ENCODE results near the gene MYH3.

MYH3 gene

GRCh38 chr17:10663231-10663630, 6.1 kb upstream of the MYH3 start:
- no peak overlapping the region for H3K4me3 Mint-ChIP-seq
- H3K27ac Mint-ChIP-seq = no peak overlapping the region
- DNase-seq (no peak), ATAC-seq (no peak)
- H3K27me3 Mint-ChIP-seq = no peaks in the 10 kb centered on the region
- H3K4me1 Mint-ChIP-seq = no peaks in the 10 kb centered on the region
- H3K9me3 Mint-ChIP-seq = no peaks in the 10 kb centered on the region

GRCh38 chr17:10661437-10661836, 4.3 kb upstream of the MYH3 start:
- no peak overlapping the region for H3K27ac Mint-ChIP-seq
- H3K4me1 Mint-ChIP-seq = no peaks in the 10 kb centered on the region
- no peak overlapping the region for H3K4me3 Mint-ChIP-seq
- DNase-seq (no peak), ATAC-seq (no peak)
- H3K9me3 Mint-ChIP-seq = no peaks in the 10 kb centered on the region
- H3K27me3 Mint-ChIP-seq = no peaks in the 10 kb centered on the region

- ATAC-seq (no peak), DNase-seq (no peak)
- Mint-ChIP-seq H3K27me3 (no peaks in the 10 kb centered on the region), H3K4me1 (peaks cover 15% of the 10 kb centered on the region), H3K27ac (peak overlapping the region in 1 of 2 donors; percentile 67), H3K4me3 (no peak overlapping the region), H3K9me3 (no peaks in the 10 kb centered on the region)
Observed at GRCh38 chr17:10657879-10658278, 770 bp upstream of the MYH3 start.

- Mint-ChIP-seq H3K9me3 (no peaks in the 10 kb centered on the region), H3K27me3 (no peaks in the 10 kb centered on the region), H3K27ac (peak overlapping the region in 1 of 2 donors; percentile 91), H3K4me3 (peak overlapping the region; percentile 29 to 58), H3K4me1 (peaks cover 23% of the 10 kb centered on the region)
- DNase-seq (no peak), ATAC-seq (no peak)
Observed at GRCh38 chr17:10653987-10654386, 3.1 kb downstream of the MYH3 start.

- peak; percentile 31 to 61 for DNase-seq
- H3K4me1 Mint-ChIP-seq = peaks cover 23% of the 10 kb centered on the region
- ATAC-seq = peak; percentile 87
- no peaks in the 10 kb centered on the region for H3K27me3 Mint-ChIP-seq
- H3K27ac Mint-ChIP-seq = peak overlapping the region; percentile 84 to 86
- H3K4me3 Mint-ChIP-seq = peak overlapping the region; percentile 52 to 58
- H3K9me3 Mint-ChIP-seq = no peaks in the 10 kb centered on the region
Observed at GRCh38 chr17:10652984-10653659, 4.0 kb downstream of the MYH3 start.

GRCh38 chr17:10651927-10652326, 5.2 kb downstream of the MYH3 start:
- no peak for DNase-seq
- Mint-ChIP-seq H3K9me3 (no peaks in the 10 kb centered on the region), H3K27ac (peak overlapping the region in 1 of 2 donors; percentile 51), H3K27me3 (no peaks in the 10 kb centered on the region), H3K4me3 (no peak overlapping the region), H3K4me1 (peaks cover 23% of the 10 kb centered on the region)
- ATAC-seq = no peak

GRCh38 chr17:10649602-10650001, 7.5 kb downstream of the MYH3 start:
- ATAC-seq = no peak
- H3K4me1 Mint-ChIP-seq = peaks cover 23% of the 10 kb centered on the region
- H3K4me3 Mint-ChIP-seq = no peak overlapping the region
- H3K27ac Mint-ChIP-seq = no peak overlapping the region
- no peaks in the 10 kb centered on the region for H3K9me3 Mint-ChIP-seq
- no peak for DNase-seq
- no peaks in the 10 kb centered on the region for H3K27me3 Mint-ChIP-seq

- ATAC-seq = no peak
- no peaks in the 10 kb centered on the region for H3K9me3 Mint-ChIP-seq
- H3K4me1 Mint-ChIP-seq = peaks cover 19% of the 10 kb centered on the region
- H3K27me3 Mint-ChIP-seq = no peaks in the 10 kb centered on the region
- H3K4me3 Mint-ChIP-seq = no peak overlapping the region
- no peak overlapping the region for H3K27ac Mint-ChIP-seq
- DNase-seq = no peak
Observed at GRCh38 chr17:10648956-10649355, 8.2 kb downstream of the MYH3 start.

- DNase-seq (no peak), ATAC-seq (no peak)
- Mint-ChIP-seq H3K9me3 (no peaks in the 10 kb centered on the region), H3K27me3 (no peaks in the 10 kb centered on the region), H3K4me3 (no peak overlapping the region), H3K4me1 (peaks cover 14% of the 10 kb centered on the region), H3K27ac (no peak overlapping the region)
Observed at GRCh38 chr17:10648381-10648780, 8.7 kb downstream of the MYH3 start.

GRCh38 chr17:10646392-10646990, 10.6 kb downstream of the MYH3 start:
- Mint-ChIP-seq H3K4me3 (no peak overlapping the region), H3K27me3 (no peaks in the 10 kb centered on the region)

GRCh38 chr17:10640475-10640874, 16.6 kb downstream of the MYH3 start:
- H3K27me3 Mint-ChIP-seq = no peaks in the 10 kb centered on the region
- no peak for ATAC-seq
- no peak for DNase-seq
- H3K9me3 Mint-ChIP-seq = no peaks in the 10 kb centered on the region
- H3K4me3 Mint-ChIP-seq = no peak overlapping the region
- no peak overlapping the region for H3K27ac Mint-ChIP-seq
- no peaks in the 10 kb centered on the region for H3K4me1 Mint-ChIP-seq

More at GRCh38 chr17:10646392-10646990, 10.6 kb downstream of the MYH3 start:
- DNase-seq (peak; percentile 64 to 65), ATAC-seq (peak; percentile 65)
- no peaks in the 10 kb centered on the region for H3K9me3 Mint-ChIP-seq
- H3K4me1 Mint-ChIP-seq = no peaks in the 10 kb centered on the region
- no peak overlapping the region for H3K27ac Mint-ChIP-seq

GRCh38 chr17:10638151-10638550, 19.0 kb downstream of the MYH3 start:
- H3K27me3 Mint-ChIP-seq = no peaks in the 10 kb centered on the region
- no peaks in the 10 kb centered on the region for H3K9me3 Mint-ChIP-seq
- no peak for ATAC-seq
- H3K4me1 Mint-ChIP-seq = no peaks in the 10 kb centered on the region
- H3K4me3 Mint-ChIP-seq = no peak overlapping the region
- H3K27ac Mint-ChIP-seq = peak overlapping the region in 1 of 2 donors; percentile 45
- DNase-seq = no peak

GRCh38 chr17:10635290-10635689, 21.8 kb downstream of the MYH3 start:
- H3K27ac Mint-ChIP-seq = no peak overlapping the region
- H3K4me3 Mint-ChIP-seq = no peak overlapping the region
- ATAC-seq (no peak), DNase-seq (no peak)
- H3K9me3 Mint-ChIP-seq = no peaks in the 10 kb centered on the region
- H3K27me3 Mint-ChIP-seq = no peaks in the 10 kb centered on the region
- no peaks in the 10 kb centered on the region for H3K4me1 Mint-ChIP-seq

- H3K9me3 Mint-ChIP-seq = no peaks in the 10 kb centered on the region
- DNase-seq (no peak), ATAC-seq (no peak)
- no peak overlapping the region for H3K4me3 Mint-ChIP-seq
- H3K4me1 Mint-ChIP-seq = no peaks in the 10 kb centered on the region
- no peak overlapping the region for H3K27ac Mint-ChIP-seq
- no peaks in the 10 kb centered on the region for H3K27me3 Mint-ChIP-seq
Observed at GRCh38 chr17:10633738-10634379, 23.2 kb downstream of the MYH3 start.

- no peaks in the 10 kb centered on the region for H3K27me3 Mint-ChIP-seq
- DNase-seq (no peak), ATAC-seq (no peak)
- H3K9me3 Mint-ChIP-seq = no peaks in the 10 kb centered on the region
- no peak overlapping the region for H3K4me3 Mint-ChIP-seq
- no peaks in the 10 kb centered on the region for H3K4me1 Mint-ChIP-seq
- no peak overlapping the region for H3K27ac Mint-ChIP-seq
Observed at GRCh38 chr17:10631701-10632100, 25.4 kb downstream of the MYH3 start.

GRCh38 chr17:10631048-10631700, 25.9 kb downstream of the MYH3 start:
- no peak overlapping the region for H3K4me3 Mint-ChIP-seq
- no peaks in the 10 kb centered on the region for H3K27me3 Mint-ChIP-seq
- no peak overlapping the region for H3K27ac Mint-ChIP-seq
- H3K9me3 Mint-ChIP-seq = no peaks in the 10 kb centered on the region
- H3K4me1 Mint-ChIP-seq = no peaks in the 10 kb centered on the region
- ATAC-seq (no peak), DNase-seq (no peak)

Measured in stimulated activated naive CD8-positive, alpha-beta T cell treated with anti-CD3 and anti-CD28 coated beads, Interleukin-15, amount 100 ng/mL, for 72 hours (primary cell).